ENCODE measurements around the gene MTX3.

The MTX3 gene

GRCh38 chr5:80010754-80011392, 19.8 kb upstream of the MTX3 start (continued):
- TF ChIP-seq PATZ1 (CRISPR knock-in tag; IDR thresholded peaks at IDR 0.05; ENCODE audit: borderline replicate concordance) = no peak
- no peak for TF ChIP-seq ZC3H10 (CRISPR knock-in tag; IDR thresholded peaks at IDR 0.05)

DNA sequence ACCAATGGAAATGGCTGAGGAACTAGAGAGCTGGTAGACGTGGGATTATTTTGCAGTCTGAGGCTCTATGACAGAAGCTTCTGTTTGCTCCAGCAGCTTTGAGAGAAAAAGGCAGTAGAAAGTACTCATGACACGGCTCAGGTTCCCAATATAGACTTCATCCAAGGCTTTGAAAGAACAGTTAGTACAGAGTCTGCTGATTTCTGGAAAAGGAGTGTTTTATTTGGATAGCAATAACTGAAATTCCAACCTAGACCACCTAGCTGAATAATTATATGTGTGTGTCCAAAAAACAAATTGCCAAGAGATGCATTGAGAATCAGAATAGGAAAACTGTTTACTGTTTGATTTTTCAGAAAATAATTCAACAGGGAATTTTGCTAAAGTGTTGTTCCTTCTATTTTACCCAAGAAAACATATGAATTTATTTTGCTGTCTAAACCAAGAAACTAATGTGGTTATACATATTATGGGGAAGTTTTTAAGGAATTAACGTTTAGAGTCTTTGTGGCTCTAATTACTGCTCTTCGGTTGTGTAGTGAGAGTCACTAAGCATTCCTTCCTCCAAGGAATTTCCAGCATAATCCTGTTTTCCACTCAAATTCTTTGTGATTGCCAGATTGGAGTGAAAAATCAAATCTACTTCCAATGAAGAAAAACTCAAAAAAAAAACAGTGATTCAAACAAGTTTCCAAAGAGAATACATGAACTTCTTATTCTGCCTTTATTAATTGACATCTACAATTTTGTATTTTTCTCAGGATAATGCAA, 18.1 kb upstream of the MTX3 start:
- no peak for ATAC-seq
- TF ChIP-seq ZC3H10 (CRISPR knock-in tag; IDR thresholded peaks at IDR 0.05) = no peak

DNA sequence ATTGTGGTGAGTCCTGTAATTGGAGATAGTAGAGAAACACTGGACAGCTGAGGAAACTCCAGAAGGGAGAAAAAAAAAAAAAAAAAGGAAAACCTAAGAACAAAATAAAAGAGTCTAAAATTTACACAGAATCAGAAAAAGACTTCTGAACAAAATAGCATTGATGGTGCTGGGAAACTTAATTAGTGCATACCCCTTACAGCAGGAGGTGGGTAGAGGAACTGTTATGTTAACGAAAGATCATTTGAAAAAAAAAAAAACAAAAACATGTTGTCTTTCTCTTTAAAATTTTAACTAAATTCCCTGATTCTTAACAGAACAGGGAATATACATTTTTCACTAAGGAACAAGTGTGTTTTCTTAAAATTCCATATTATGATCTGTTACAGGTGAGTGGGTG, 11.6 kb upstream of the MTX3 start:
- no peak for TF ChIP-seq TCF4 (CRISPR knock-in tag; IDR thresholded peaks at IDR 0.05; ENCODE audit: borderline replicate concordance)
- no peak for TF ChIP-seq ISL1 (CRISPR knock-in tag; IDR thresholded peaks at IDR 0.05)
- TF ChIP-seq, protein P1, sequence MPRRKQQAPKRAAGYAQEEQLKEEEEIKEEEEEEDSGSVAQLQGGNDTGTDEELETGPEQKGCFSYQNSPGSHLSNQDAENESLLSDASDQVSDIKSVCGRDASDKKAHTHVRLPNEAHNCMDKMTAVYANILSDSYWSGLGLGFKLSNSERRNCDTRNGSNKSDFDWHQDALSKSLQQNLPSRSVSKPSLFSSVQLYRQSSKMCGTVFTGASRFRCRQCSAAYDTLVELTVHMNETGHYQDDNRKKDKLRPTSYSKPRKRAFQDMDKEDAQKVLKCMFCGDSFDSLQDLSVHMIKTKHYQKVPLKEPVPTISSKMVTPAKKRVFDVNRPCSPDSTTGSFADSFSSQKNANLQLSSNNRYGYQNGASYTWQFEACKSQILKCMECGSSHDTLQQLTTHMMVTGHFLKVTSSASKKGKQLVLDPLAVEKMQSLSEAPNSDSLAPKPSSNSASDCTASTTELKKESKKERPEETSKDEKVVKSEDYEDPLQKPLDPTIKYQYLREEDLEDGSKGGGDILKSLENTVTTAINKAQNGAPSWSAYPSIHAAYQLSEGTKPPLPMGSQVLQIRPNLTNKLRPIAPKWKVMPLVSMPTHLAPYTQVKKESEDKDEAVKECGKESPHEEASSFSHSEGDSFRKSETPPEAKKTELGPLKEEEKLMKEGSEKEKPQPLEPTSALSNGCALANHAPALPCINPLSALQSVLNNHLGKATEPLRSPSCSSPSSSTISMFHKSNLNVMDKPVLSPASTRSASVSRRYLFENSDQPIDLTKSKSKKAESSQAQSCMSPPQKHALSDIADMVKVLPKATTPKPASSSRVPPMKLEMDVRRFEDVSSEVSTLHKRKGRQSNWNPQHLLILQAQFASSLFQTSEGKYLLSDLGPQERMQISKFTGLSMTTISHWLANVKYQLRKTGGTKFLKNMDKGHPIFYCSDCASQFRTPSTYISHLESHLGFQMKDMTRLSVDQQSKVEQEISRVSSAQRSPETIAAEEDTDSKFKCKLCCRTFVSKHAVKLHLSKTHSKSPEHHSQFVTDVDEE (CRISPR knock-in tag; IDR thresholded peaks at IDR 0.05) = no peak
- no peak for TF ChIP-seq ESRRG (CRISPR knock-in tag; IDR thresholded peaks at IDR 0.05)
- TF ChIP-seq RARB (CRISPR knock-in tag; IDR thresholded peaks at IDR 0.05) = no peak
- TF ChIP-seq CSDC2 (CRISPR knock-in tag; IDR thresholded peaks at IDR 0.05) = no peak
- TF ChIP-seq ZFP3 (CRISPR knock-in tag; IDR thresholded peaks at IDR 0.05) = no peak
- ATAC-seq = no peak

DNA sequence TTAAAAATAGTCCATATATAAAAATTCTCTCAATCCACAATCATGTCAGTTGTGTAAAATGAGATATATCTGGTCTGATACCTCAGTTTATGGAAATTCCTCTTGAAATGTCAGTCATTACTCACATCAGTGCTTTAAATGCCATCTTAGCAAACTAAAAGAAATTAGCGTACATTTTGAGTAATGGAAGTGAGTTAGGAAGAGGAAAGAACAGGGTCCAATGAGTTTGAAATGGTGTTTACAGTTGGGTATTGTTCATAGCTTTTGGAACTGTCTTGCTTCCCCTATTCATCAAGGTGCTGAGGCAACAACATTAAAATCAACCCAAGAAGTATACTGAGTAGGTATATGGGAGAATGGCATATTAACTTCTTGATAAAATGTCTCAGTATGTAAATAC, 8.7 kb upstream of the MTX3 start:
- TF ChIP-seq ESRRG (CRISPR knock-in tag; IDR thresholded peaks at IDR 0.05) = no peak
- TF ChIP-seq CSDC2 (CRISPR knock-in tag; IDR thresholded peaks at IDR 0.05) = no peak
- TF ChIP-seq GLIS3 (CRISPR knock-in tag; IDR thresholded peaks at IDR 0.05) = no peak
- TF ChIP-seq, protein P1 (CRISPR knock-in tag; IDR thresholded peaks at IDR 0.05) = no peak
- no peak for TF ChIP-seq ARNTL (CRISPR knock-in tag; IDR thresholded peaks at IDR 0.05; ENCODE audit: borderline replicate concordance, low read depth)
- no peak for TF ChIP-seq ZFP3 (CRISPR knock-in tag; IDR thresholded peaks at IDR 0.05)
- no peak for TF ChIP-seq ISL1 (CRISPR knock-in tag; IDR thresholded peaks at IDR 0.05)
- no peak for TF ChIP-seq RARB (CRISPR knock-in tag; IDR thresholded peaks at IDR 0.05)
- TF ChIP-seq OSR1 (CRISPR knock-in tag; IDR thresholded peaks at IDR 0.05) = no peak
- TF ChIP-seq, protein P2, sequence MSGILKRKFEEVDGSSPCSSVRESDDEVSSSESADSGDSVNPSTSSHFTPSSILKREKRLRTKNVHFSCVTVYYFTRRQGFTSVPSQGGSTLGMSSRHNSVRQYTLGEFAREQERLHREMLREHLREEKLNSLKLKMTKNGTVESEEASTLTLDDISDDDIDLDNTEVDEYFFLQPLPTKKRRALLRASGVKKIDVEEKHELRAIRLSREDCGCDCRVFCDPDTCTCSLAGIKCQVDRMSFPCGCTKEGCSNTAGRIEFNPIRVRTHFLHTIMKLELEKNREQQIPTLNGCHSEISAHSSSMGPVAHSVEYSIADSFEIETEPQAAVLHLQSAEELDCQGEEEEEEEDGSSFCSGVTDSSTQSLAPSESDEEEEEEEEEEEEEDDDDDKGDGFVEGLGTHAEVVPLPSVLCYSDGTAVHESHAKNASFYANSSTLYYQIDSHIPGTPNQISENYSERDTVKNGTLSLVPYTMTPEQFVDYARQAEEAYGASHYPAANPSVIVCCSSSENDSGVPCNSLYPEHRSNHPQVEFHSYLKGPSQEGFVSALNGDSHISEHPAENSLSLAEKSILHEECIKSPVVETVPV (CRISPR knock-in tag; IDR thresholded peaks at IDR 0.05) = no peak
- TF ChIP-seq TOX (CRISPR knock-in tag; IDR thresholded peaks at IDR 0.05; ENCODE audit: borderline replicate concordance) = no peak
- no peak for TF ChIP-seq PATZ1 (CRISPR knock-in tag; IDR thresholded peaks at IDR 0.05; ENCODE audit: borderline replicate concordance)
- TF ChIP-seq SNAI2 (CRISPR knock-in tag; IDR thresholded peaks at IDR 0.05) = no peak
- TF ChIP-seq TCF4 (CRISPR knock-in tag; IDR thresholded peaks at IDR 0.05; ENCODE audit: borderline replicate concordance) = no peak
- no peak for TF ChIP-seq ZNF565 (CRISPR knock-in tag; conservative IDR thresholded peaks at IDR 0.05; ENCODE audit: low read depth)
- no peak for TF ChIP-seq BACH2 (CRISPR knock-in tag; IDR thresholded peaks at IDR 0.05; ENCODE audit: borderline replicate concordance)
- TF ChIP-seq ZFP30 (CRISPR knock-in tag; IDR thresholded peaks at IDR 0.05) = no peak
- TF ChIP-seq ZC3H10 (CRISPR knock-in tag; IDR thresholded peaks at IDR 0.05) = no peak
- no peak for ATAC-seq

All from SK-N-SH treated with all-trans-retinoic acid at 6 μM for 48 hours (cell line).